ENCODE data around the gene SND1.

DNA sequence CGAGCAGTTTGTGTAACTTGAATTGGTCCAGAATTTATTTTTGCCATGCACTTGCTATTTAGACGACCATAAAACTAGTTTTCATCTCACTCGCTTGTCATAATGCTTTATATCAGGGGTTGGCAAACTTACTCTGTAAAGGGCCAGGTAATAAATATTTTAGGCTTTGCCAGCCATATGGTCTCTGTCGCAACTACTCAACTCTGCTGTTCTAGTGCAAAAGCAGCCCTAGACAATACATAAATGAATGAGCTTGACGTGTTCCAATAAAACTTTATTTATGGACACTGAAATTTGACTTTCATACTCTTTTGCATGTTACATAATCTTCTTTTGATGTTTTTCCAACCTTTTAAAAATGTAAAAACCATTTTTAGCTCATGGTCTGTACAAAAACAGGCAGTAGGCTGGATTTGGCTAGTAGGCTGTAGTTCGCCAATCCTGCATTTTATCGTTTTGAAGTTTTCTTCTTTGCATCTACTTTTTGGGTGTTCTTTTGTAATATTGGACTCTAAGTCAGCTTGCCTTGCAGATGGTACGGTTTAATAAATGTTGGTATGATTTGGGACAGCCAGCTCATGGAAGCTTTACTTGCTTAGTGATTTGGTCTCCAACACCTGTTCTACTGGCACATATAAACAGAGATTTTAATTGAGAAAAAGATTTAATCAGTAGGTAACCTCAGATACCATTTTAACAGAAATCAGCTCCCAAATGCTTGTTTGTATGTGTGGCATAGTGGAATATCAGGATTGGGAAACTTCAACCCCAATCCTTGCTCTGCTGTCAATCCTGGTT, 25.6 kb downstream of the SND1 start:
- TF ChIP-seq, protein P1, sequence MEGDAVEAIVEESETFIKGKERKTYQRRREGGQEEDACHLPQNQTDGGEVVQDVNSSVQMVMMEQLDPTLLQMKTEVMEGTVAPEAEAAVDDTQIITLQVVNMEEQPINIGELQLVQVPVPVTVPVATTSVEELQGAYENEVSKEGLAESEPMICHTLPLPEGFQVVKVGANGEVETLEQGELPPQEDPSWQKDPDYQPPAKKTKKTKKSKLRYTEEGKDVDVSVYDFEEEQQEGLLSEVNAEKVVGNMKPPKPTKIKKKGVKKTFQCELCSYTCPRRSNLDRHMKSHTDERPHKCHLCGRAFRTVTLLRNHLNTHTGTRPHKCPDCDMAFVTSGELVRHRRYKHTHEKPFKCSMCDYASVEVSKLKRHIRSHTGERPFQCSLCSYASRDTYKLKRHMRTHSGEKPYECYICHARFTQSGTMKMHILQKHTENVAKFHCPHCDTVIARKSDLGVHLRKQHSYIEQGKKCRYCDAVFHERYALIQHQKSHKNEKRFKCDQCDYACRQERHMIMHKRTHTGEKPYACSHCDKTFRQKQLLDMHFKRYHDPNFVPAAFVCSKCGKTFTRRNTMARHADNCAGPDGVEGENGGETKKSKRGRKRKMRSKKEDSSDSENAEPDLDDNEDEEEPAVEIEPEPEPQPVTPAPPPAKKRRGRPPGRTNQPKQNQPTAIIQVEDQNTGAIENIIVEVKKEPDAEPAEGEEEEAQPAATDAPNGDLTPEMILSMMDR (conservative IDR thresholded peaks at IDR 0.05 in 1 of 2, IDR thresholded peaks at IDR 0.05 in 1 of 2; ENCODE audit: low read depth in 1 of 2, low read length in 2 of 2), result no peak
- no peak for TF ChIP-seq EZH2 (IDR thresholded peaks at IDR 0.05; ENCODE audit: low read length, missing control alignments)
